GM12878 (cell line): ENCODE data around the gene FYB1. TPM values are rescaled to one million over a fixed set of nuclear protein-coding genes. Genes with fewer than 3 reads are reported as not detected.
A peak's percentile ranks its signal among the peaks of the same experiment; 100 is the strongest.

Source experiments
- ATAC-seq: fragments of 200-7000 bp; cut with Tn5 transposase; 3 replicates; pipeline ENCODE4 v1.9.1; 2020; ENCODE audit warnings: mild to moderate bottlenecking, moderate library complexity
- BruUV-seq: library from RNA; stranded (reverse); fragments of 400-500 nt; replicated peaks from 2 replicates; lab custom pipeline; 2021; lab: Mats Ljungman, UMichigan
- CTCF ChIA-PET: fragments of 300-600 bp; sonication (Branson Sonifier 250); formaldehyde crosslinking; extraction: SDS; loops from one replicate; lab custom pipeline; 2021; ENCODE audit warnings: inconsistent platforms; lab: Yijun Ruan, JAX
- POLR2A ChIA-PET: fragments of 350-600 bp; formaldehyde crosslinking; extraction: SDS; loops from one replicate; lab custom pipeline; 2021; ENCODE audit warnings: inconsistent platforms; lab: Charles Lee
- RAD21 ChIA-PET: fragments of 300-600 bp; sonication (Branson Sonifier 250); formaldehyde crosslinking; loops from one replicate; lab custom pipeline; 2023; ENCODE audit warnings: antibody characterized with exemption; ENCODE audit not compliant: unreplicated experiment; lab: Charles Lee
- SMC1A ChIA-PET: fragments of 300-600 bp; sonication (Branson Sonifier 250); formaldehyde crosslinking; loops from one replicate; lab custom pipeline; 2023; ENCODE audit not compliant: unreplicated experiment, uncharacterized antibody; lab: Charles Lee
- DNase-seq: peaks from one replicate; pipeline ENCODE4 v3.0.0-alpha.2; 2011; ENCODE audit warnings: low read depth, low spot score
- FAIRE-seq: peaks from 3 replicates; lab custom pipeline; 2011; peaks lifted over from hg19 to GRCh38; lab: Jason Lieb, UNC
- H2AFZ ChIP-seq: 2 replicates; pipeline ENCODE4 v1.6.0; 2011; ENCODE audit warnings: low read depth, low read length, control low read depth; ENCODE audit not compliant: control insufficient read depth
- H3K27ac ChIP-seq: 2 replicates; pipeline ENCODE4 v1.5.1; 2011; ENCODE audit warnings: control low read depth; ENCODE audit not compliant: control insufficient read depth, insufficient read depth
- H3K27me3 ChIP-seq, 2 experiments: replicated peaks in 1 of 2; 2 replicates each; pipeline versions ENCODE4 v1.6.0 to v1.6.1; 2011; ENCODE audit warnings: low read length in 1 of 2; ENCODE audit not compliant: control insufficient read depth in 2 of 2, insufficient read depth in 2 of 2
- H3K36me3 ChIP-seq, 2 experiments: 2 replicates each; pipeline ENCODE4 v1.5.1; 2011; ENCODE audit warnings: low read length in 1 of 2; ENCODE audit not compliant: control insufficient read depth in 2 of 2, insufficient read depth in 2 of 2
- H3K4me1 ChIP-seq: 2 replicates; pipeline ENCODE4 v1.6.1; 2011; ENCODE audit warnings: mild to moderate bottlenecking, low read length, moderate library complexity, mixed read lengths; ENCODE audit not compliant: control insufficient read depth, insufficient read depth
- H3K4me2 ChIP-seq: 2 replicates; pipeline ENCODE4 v1.6.0; 2011; ENCODE audit warnings: control low read depth; ENCODE audit not compliant: control insufficient read depth, insufficient read depth
- H3K4me3 ChIP-seq: fragments of 200-600 bp; sonication (generic); 2 replicates; pipeline ENCODE4 v1.5.1; 2016
- H3K79me2 ChIP-seq: 2 replicates; pipeline ENCODE4 v1.6.0; 2011; ENCODE audit warnings: low read length; ENCODE audit not compliant: control insufficient read depth, insufficient read depth
- H3K9ac ChIP-seq: 2 replicates; pipeline ENCODE4 v1.8.0; 2011; ENCODE audit warnings: low read length, control low read depth, mixed read lengths; ENCODE audit not compliant: control insufficient read depth, insufficient read depth
- H3K9me3 ChIP-seq: replicated peaks from 3 replicates; pipeline ENCODE4 v1.5.1; 2011; ENCODE audit warnings: mild to moderate bottlenecking, low read length; ENCODE audit not compliant: control insufficient read depth, insufficient read depth
- H4K20me1 ChIP-seq: 2 replicates; pipeline ENCODE4 v1.6.0; 2011; ENCODE audit not compliant: control insufficient read depth, insufficient read depth
- BACH1 ChIP-seq: fragments of 450-650 bp; IDR thresholded peaks from 2 replicates; pipeline ENCODE4 v1.6.1; 2017; ENCODE audit warnings: mild to moderate bottlenecking, borderline replicate concordance
- CHD2 ChIP-seq: IDR thresholded peaks from 2 replicates; pipeline ENCODE4 v1.6.1; 2011; ENCODE audit warnings: low read depth, low read length, improper control_type of control experiment, borderline replicate concordance
- DPF2 ChIP-seq: fragments of 450-650 bp; IDR thresholded peaks from 2 replicates; pipeline ENCODE4 v1.6.1; 2017; ENCODE audit warnings: mild to moderate bottlenecking
- HDGF ChIP-seq: fragments of 450-650 bp; IDR thresholded peaks from 2 replicates; pipeline ENCODE4 v1.6.1; 2016; ENCODE audit warnings: antibody characterized with exemption
- IKZF1 ChIP-seq: fragments of 450-650 bp; conservative IDR thresholded peaks from 2 replicates; pipeline ENCODE4 v1.6.1; 2017; ENCODE audit warnings: antibody characterized with exemption, mild to moderate bottlenecking
- MXI1 ChIP-seq: fragments of 150-350 bp; IDR thresholded peaks from 2 replicates; pipeline ENCODE4 v1.6.1; 2011; ENCODE audit warnings: low read depth, mild to moderate bottlenecking, inconsistent platforms, low read length, improper control_type of control experiment
- ZBTB40 ChIP-seq: fragments of 450-650 bp; IDR thresholded peaks from 2 replicates; pipeline ENCODE4 v1.6.1; 2016; ENCODE audit warnings: mild to moderate bottlenecking, moderate library complexity, borderline replicate concordance
- ZZZ3 ChIP-seq: IDR thresholded peaks from 2 replicates; pipeline ENCODE4 v1.6.1; 2011; ENCODE audit warnings: low read depth; ENCODE audit not compliant: control insufficient read depth, insufficient read length
- WGBS: methylation state at CpG from one replicate; pipeline ENCODE4 v1.1.6; 2016; ENCODE audit warnings: low lambda C conversion rate; ENCODE audit not compliant: insufficient replicate concordance, insufficient coverage; ENCODE audit errors: missing lambda C conversion rate; 5-methylcytosine and 5-hydroxymethylcytosine counted together
- in situ Hi-C: fragments of 300-500 bp; cut with MboI; formaldehyde crosslinking; loops from 9 replicates; pipeline ENCODE4 v1.14.3; 2018; ENCODE audit warnings: mixed read lengths
- intact Hi-C: fragments of 100-400 bp; cut with micrococcal nuclease; formaldehyde crosslinking; loops from one replicate; pipeline ENCODE4 v1.14.2; 2022; ENCODE audit not compliant: unreplicated experiment
- polyA plus RNA-seq, 11 experiments: library from polyadenylated mRNA; depleted of rRNA in 4 of 11; unstranded in 6 of 11; stranded (reverse) in 5 of 11; fragments of >200 nt; fragmentation: Nextera tagmentation in 4 of 11; fragmentation: Illumina TruSeq in 1 of 11; extraction: Ambion mirVana in 4 of 11; extraction: Trizol in 1 of 11; gene quantifications; 1 replicate in 1 of 11; 2 replicates in 10 of 11; pipeline versions ENCODE4 v1.2.1 to v1.2.3, GENCODE V29; 2011 to 2016; ENCODE audit warnings: inconsistent platforms in 2 of 11, missing spikeins in 2 of 11, low read depth in 1 of 11
- total RNA-seq, 4 experiments: library from RNA; depleted of rRNA in 3 of 4; stranded (reverse); fragments of >200 nt in 3 of 4; fragmentation: Illumina TruSeq in 1 of 4; extraction: Trizol in 1 of 4; gene quantifications; 2 replicates each; pipeline versions ENCODE4 v1.2.1 to v1.2.3, GENCODE V29; 2013 to 2021

FYB1 gene
- total and polyA plus RNA-seq, 10 of the 15 experiments (the other 5 are each of a cell fraction or from before 2014, with no cell fraction given): 0.06 to 4.3 (median 0.25) TPM; not detected in 2

GRCh38 chr5:39213447-39214207 is 5.7 kb downstream of the FYB1 start:
- ATAC-seq: no peak
- Histone ChIP-seq H3K36me3 (no peaks in the 10 kb centered on the region), H3K27ac (no peak overlapping the region)
- WGBS: 20% methylated on average over 6 of the region's 6 CpGs
- no peak for DNase-seq
- in situ Hi-C loops: loop anchor here (10.0 kb wide), 1 partner anchor 331 kb away; no protein-coding TSS in a partner anchor
- POLR2A ChIA-PET: no interaction called here
- CTCF ChIA-PET: interaction anchor here (0.7 to 2.0 kb wide), 4 partner anchors 37 to 162 kb away, joined by 3 to 12 read pairs (median 3); no protein-coding TSS in a partner anchor
- SMC1A ChIA-PET: interaction anchor here (0.9 to 3.0 kb wide), 6 partner anchors 39 to 70 kb away, joined by 3 to 19 read pairs (median 4); no protein-coding TSS in a partner anchor
- TF ChIP-seq IKZF1 (0 out of 2 replicates have a peak, but pooled peaks have one; percentile 12), HDGF (no peak)
- TF ChIP-seq, all 136 proteins: peak for 1
- BruUV-seq: no TSS peak
- no peaks in the 10 kb centered on the region for H3K4me1 ChIP-seq
- H3K4me2 ChIP-seq: no peak overlapping the region
- RAD21 ChIA-PET: interaction anchor here (1.2 kb wide), 1 partner anchor 70 kb away, joined by 3 read pairs; no protein-coding TSS in a partner anchor
- intact Hi-C loops: loop anchor here (10.0 kb wide), 2 partner anchors 161 to 219 kb away; no protein-coding TSS in a partner anchor
- no peak overlapping the region for H3K4me3 ChIP-seq
- H3K9ac ChIP-seq: no peak overlapping the region
- H3K9me3 ChIP-seq: no peaks in the 10 kb centered on the region; the same call in 2 of the 3 replicates
- no peak for FAIRE-seq
- no peaks in the 10 kb centered on the region for H4K20me1 ChIP-seq
- no peak overlapping the region for H2AFZ ChIP-seq
- no peaks in the 10 kb centered on the region for H3K79me2 ChIP-seq
- H3K27me3 ChIP-seq: no peaks in the 10 kb centered on the region

- no peaks in the 10 kb centered on the region for H3K4me1 ChIP-seq
- no peaks in the 10 kb centered on the region for H3K36me3 ChIP-seq
- no peak overlapping the region for H2AFZ ChIP-seq
- DNase-seq: no peak
- no peak for FAIRE-seq
- no peaks in the 10 kb centered on the region for H4K20me1 ChIP-seq
- POLR2A ChIA-PET: no interaction called here
- H3K9ac ChIP-seq: no peak overlapping the region
- no peak overlapping the region for H3K4me3 ChIP-seq
- ATAC-seq: no peak
- H3K27me3 ChIP-seq: no peaks in the 10 kb centered on the region
- H3K9me3 ChIP-seq: no peaks in the 10 kb centered on the region; the same call in 2 of the 3 replicates
- H3K4me2 ChIP-seq: no peak overlapping the region
- SMC1A ChIA-PET: interaction anchor here (0.8 to 3.0 kb wide), 12 partner anchors 9 to 72 kb away, joined by 3 to 19 read pairs (median 4); no protein-coding TSS in a partner anchor
- RAD21 ChIA-PET: interaction anchor here (1.0 to 1.3 kb wide), 4 partner anchors 16 to 770 kb away, joined by 3 read pairs; no protein-coding TSS in a partner anchor
- no peak overlapping the region for H3K27ac ChIP-seq
- in situ Hi-C loops: loop anchor here (10.0 kb wide), 1 partner anchor 333 kb away; no protein-coding TSS in a partner anchor
- H3K79me2 ChIP-seq: no peaks in the 10 kb centered on the region
- intact Hi-C loops: loop anchor here (10.0 kb wide), 2 partner anchors 163 to 217 kb away; no protein-coding TSS in a partner anchor
- BruUV-seq: no TSS peak
- WGBS: 14% methylated on average over 3 of the region's 3 CpGs
- CTCF ChIA-PET: interaction anchor here (0.6 to 2.0 kb wide), 3 partner anchors 12 to 71 kb away, joined by 3 to 12 read pairs (median 4); no protein-coding TSS in a partner anchor
- TF ChIP-seq DPF2: no peak
- no peak for TF ChIP-seq ZZZ3
- TF ChIP-seq BACH1: no peak
- no peak for TF ChIP-seq ZBTB40
- TF ChIP-seq MXI1: no peak
- no peak for TF ChIP-seq CHD2
Measured at GRCh38 chr5:39211773-39212172, 7.6 kb downstream of the FYB1 start.
